ENCODE results near the gene ARL2BP. TPM values are rescaled to one million over a fixed set of nuclear protein-coding genes. Genes with fewer than 3 reads are reported as not detected.
A peak's percentile ranks its signal among the peaks of the same experiment; 100 is the strongest.

The ARL2BP gene
- total and polyA plus RNA-seq, 2 donors: 58.3 to 84.5 TPM

GRCh38 chr16:57225978-57226377, 19.1 kb upstream of the ARL2BP start:
- DNase-seq (ENCODE audit: extremely low spot score): no peak
- Histone ChIP-seq H3K4me3 (ENCODE audit: low read depth, low read length) (no peak overlapping the region), H3K36me3 (ENCODE audit: insufficient read depth) (peaks cover 6% of the 10 kb centered on the region), H3K27ac (ENCODE audit: low read depth) (no peak overlapping the region), H3K4me1 (ENCODE audit: insufficient read depth) (no peaks in the 10 kb centered on the region)
- 96% methylated on average over 7 of the region's 7 CpGs for WGBS

DNA sequence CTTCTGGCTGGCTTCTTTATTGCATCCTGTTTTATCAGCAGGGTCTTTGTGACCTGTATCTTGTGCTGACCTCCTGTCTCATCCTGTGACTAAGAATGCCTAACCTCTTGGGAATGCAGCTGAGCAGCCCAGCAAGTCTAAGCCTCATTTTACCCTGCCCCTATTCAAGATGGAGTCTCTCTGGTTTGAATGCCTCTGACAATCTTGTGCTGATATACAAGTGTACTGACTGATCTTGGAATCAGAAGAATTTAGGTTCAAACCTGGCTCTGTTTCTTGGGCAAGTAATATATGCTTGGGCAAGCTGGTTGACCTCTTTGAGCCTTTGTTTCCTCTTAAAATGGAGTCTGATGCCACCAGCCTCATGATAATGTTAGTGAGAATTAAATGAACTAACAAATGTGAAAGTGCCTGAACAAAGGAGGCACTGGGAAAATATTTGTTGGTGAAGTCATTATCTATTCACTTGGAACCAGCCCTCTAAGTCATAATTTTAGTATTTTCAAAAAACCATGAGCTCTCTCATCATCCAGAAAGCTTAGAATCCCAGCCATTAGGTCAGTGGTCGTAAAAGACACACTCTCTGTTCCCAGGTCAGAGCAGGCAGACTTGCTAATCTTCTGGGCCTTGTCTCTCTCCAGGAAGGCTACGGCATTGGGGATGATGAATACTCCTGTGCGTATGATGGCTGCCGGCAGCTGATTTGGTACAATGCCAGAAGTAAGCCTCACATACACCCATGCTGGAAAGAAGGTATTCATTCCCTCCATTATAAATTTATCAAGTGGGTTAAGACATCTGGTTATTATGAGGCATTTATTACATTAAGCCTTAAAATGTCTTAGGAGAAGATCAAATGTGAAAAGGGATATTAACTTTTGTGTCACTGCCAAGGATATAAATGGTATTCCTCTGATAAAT, 18.1 kb upstream of the ARL2BP start:
- no peak overlapping the region for H3K27ac ChIP-seq (ENCODE audit: low read depth)
- no peak for DNase-seq (ENCODE audit: extremely low spot score)
- no peaks in the 10 kb centered on the region for H3K4me1 ChIP-seq (ENCODE audit: insufficient read depth)
- peaks cover 6% of the 10 kb centered on the region for H3K36me3 ChIP-seq (ENCODE audit: insufficient read depth)
- H3K4me3 ChIP-seq (ENCODE audit: low read depth, low read length): no peak overlapping the region
- WGBS: 68% methylated on average over 4 of the region's 4 CpGs

DNA sequence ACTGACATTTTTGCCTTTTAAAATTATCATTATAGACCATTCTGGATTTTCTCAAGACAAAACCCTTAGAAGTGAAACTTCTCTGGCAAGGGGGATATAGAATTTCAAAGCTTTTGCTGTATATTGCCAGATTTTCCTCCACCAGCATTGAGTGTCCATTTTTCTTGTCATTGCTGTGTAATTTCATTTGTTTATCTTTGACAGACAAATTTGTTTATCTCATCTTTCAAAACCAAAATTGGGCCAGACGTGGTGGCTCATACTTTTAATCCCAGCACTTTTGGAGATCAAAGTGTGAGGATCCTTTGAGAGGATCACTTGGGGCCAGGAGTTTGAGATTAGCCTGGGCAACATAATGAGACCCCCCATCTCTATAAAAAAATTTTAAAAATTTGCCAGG, 16.0 kb upstream of the ARL2BP start:
- WGBS: 53% methylated on average over 1 of the region's 1 CpG
- peaks cover 6% of the 10 kb centered on the region for H3K36me3 ChIP-seq (ENCODE audit: insufficient read depth)
- H3K4me3 ChIP-seq (ENCODE audit: low read depth, low read length): no peak overlapping the region
- no peak for DNase-seq (ENCODE audit: extremely low spot score)
- no peaks in the 10 kb centered on the region for H3K4me1 ChIP-seq (ENCODE audit: insufficient read depth)
- H3K27ac ChIP-seq (ENCODE audit: low read depth): no peak overlapping the region

GRCh38 chr16:57231821-57232350, 13.2 kb upstream of the ARL2BP start:
- Histone ChIP-seq H3K4me3 (ENCODE audit: low read depth, low read length) (no peak overlapping the region), H3K36me3 (ENCODE audit: insufficient read depth) (peaks cover 6% of the 10 kb centered on the region), H3K4me1 (ENCODE audit: insufficient read depth) (no peaks in the 10 kb centered on the region), H3K27ac (ENCODE audit: low read depth) (no peak overlapping the region)
- peak; percentile 31 for DNase-seq (ENCODE audit: extremely low spot score)
- WGBS: 82% methylated on average over 3 of the region's 3 CpGs

DNA sequence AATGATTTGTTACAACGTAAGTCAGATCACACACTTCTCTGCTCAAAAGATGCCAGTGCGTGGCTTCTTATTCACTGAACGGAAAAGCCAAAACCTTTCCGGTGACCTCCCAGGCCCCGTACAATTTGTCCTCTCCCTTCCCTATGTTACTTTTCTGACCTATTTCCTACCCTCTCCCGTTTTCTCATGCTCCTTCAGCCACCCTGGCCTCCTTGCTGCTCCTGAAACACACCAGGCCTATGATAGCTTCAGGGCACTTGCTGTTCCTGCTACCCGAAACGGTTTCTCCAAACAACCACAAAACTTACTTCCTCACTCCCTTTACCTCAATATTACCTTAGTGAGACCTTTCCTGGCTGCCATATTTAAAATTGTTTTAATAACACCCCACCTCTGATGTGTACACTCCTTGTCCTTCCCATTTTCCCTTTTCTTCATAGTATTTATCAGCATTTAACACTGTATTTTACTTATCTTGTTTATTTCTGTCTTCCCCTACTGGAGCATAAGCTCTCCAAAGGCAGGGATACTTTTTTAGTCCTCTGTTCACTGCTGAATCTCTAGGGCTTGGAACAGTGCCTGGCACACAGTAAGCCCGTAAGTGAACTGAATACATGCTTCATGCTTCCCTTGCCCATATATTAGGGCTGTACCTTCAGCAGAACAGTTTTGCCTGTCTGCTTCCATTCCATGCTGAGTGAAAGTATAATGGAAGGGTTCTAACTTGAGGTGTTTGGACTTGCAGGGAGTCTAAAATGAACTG, 10.9 kb upstream of the ARL2BP start:
- H3K36me3 ChIP-seq (ENCODE audit: insufficient read depth): peaks cover 4% of the 10 kb centered on the region
- no peak overlapping the region for H3K4me3 ChIP-seq (ENCODE audit: low read depth, low read length)
- no peaks in the 10 kb centered on the region for H3K4me1 ChIP-seq (ENCODE audit: insufficient read depth)
- DNase-seq (ENCODE audit: extremely low spot score): no peak
- H3K27ac ChIP-seq (ENCODE audit: low read depth): no peak overlapping the region
- WGBS: 91% methylated on average over 9 of the region's 9 CpGs

DNA sequence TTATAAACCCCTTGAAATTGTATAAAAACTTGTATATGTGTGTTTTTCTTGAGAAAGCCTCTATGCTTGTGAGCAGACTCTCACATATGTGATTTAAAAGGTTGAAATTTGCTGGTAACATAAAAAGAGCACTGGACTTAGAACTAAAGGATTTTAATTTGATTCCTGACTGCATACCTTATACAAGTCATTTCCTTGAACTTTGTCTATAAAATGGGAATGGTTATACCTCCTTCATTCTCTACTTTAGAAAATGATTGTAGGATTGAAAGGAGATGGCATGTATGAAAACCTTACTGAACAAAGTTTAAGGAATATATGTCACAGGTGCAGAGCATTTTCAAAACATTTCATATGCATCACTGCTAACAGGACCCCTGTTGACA, 10.4 kb upstream of the ARL2BP start:
- no peak for DNase-seq (ENCODE audit: extremely low spot score)
- no peaks in the 10 kb centered on the region for H3K4me1 ChIP-seq (ENCODE audit: insufficient read depth)
- no peak overlapping the region for H3K4me3 ChIP-seq (ENCODE audit: low read depth, low read length)
- no peak overlapping the region for H3K27ac ChIP-seq (ENCODE audit: low read depth)
- H3K36me3 ChIP-seq (ENCODE audit: insufficient read depth): peaks cover 2% of the 10 kb centered on the region

- no peak overlapping the region for H3K4me3 ChIP-seq (ENCODE audit: low read depth, low read length)
- no peaks in the 10 kb centered on the region for H3K4me1 ChIP-seq (ENCODE audit: insufficient read depth)
- H3K27ac ChIP-seq (ENCODE audit: low read depth): no peak overlapping the region
- H3K36me3 ChIP-seq (ENCODE audit: insufficient read depth): peaks cover 2% of the 10 kb centered on the region
- WGBS: 78% methylated on average over 8 of the region's 8 CpGs
- DNase-seq (ENCODE audit: extremely low spot score): peak; percentile 28
These were observed 9.7 kb upstream of the ARL2BP start for GRCh38 chr16:57235128-57236021.

DNA sequence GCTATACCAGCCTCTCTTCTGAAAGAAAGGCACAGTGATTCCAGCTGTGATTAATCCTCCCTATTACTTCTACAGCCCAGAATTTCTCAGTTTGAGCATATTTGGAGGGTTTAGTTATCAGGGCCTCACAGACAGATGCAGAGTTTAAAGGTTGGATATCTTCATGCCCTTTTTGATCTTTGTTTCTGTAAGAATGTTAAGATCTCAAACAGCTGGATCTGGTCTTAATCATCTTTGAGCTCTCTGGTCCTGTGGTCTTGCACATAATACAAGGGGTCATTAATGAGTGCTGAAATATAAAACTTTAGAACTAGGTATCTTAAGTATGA, 9.1 kb upstream of the ARL2BP start:
- no peak for DNase-seq (ENCODE audit: extremely low spot score)
- Histone ChIP-seq H3K27ac (ENCODE audit: low read depth) (no peak overlapping the region), H3K36me3 (ENCODE audit: insufficient read depth) (peaks cover 2% of the 10 kb centered on the region), H3K4me1 (ENCODE audit: insufficient read depth) (no peaks in the 10 kb centered on the region), H3K4me3 (ENCODE audit: low read depth, low read length) (no peak overlapping the region)

DNA sequence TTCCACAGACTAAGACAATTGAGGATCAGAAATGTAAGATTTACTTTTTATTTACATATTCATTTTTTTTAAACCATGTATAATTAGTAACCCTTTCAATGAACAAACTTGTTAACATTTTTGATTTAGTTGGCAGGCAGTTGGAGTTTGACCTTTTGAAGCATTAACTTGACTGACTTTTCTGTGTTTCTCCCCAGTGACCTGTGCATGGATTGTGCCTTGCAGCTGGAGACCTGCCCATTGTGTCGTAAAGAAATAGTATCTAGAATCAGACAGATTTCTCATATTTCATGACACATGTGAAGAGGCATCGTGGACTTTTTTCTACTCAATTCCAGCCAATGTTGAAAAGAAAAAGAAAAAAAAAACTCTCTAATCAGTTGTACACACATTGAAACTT, 6.4 kb upstream of the ARL2BP start:
- no peak for DNase-seq (ENCODE audit: extremely low spot score)
- Histone ChIP-seq H3K4me3 (ENCODE audit: low read depth, low read length) (no peak overlapping the region), H3K36me3 (ENCODE audit: insufficient read depth) (peaks cover 2% of the 10 kb centered on the region), H3K4me1 (ENCODE audit: insufficient read depth) (no peaks in the 10 kb centered on the region), H3K27ac (ENCODE audit: low read depth) (no peak overlapping the region)
- WGBS: 74% methylated on average over 2 of the region's 2 CpGs

- Histone ChIP-seq H3K4me3 (ENCODE audit: low read depth, low read length) (no peak overlapping the region), H3K36me3 (ENCODE audit: insufficient read depth) (peaks cover 2% of the 10 kb centered on the region), H3K4me1 (ENCODE audit: insufficient read depth) (no peaks in the 10 kb centered on the region), H3K27ac (ENCODE audit: low read depth) (no peak overlapping the region)
- 76% methylated on average over 2 of the region's 2 CpGs for whole genome bisulfite sequencing
- no peak for DNase-seq (ENCODE audit: extremely low spot score)
These were observed 6.0 kb upstream of the ARL2BP start for GRCh38 chr16:57239107-57239506.

GRCh38 chr16:57240851-57241250, 4.2 kb upstream of the ARL2BP start:
- 93% methylated on average over 2 of the region's 2 CpGs for WGBS
- no peak for DNase-seq (ENCODE audit: extremely low spot score)
- no peak overlapping the region for H3K27ac ChIP-seq (ENCODE audit: low read depth)

DNA sequence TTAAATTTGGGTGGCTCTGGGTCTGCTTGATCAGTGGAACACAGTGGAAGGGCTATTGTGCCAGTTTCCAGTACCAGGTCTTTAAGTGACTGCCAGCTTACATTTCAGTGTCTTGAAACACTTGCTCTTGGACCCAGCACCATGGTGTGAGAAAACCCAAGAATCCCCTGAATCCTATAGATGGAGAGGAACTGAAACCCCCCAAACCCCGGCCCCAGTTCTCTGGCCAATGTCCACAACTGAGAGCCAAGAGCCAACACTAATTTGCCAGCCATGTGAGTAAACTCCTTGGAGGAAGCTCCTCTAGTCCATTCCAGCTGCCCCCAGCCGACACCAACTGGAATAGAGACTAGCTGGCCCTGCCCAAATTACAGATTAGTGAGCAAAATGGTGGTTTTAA, 2.4 kb upstream of the ARL2BP start:
- no peak overlapping the region for H3K4me3 ChIP-seq (ENCODE audit: low read depth, low read length)
- 85% methylated on average over 2 of the region's 2 CpGs for WGBS
- peaks cover 4% of the 10 kb centered on the region for H3K36me3 ChIP-seq (ENCODE audit: insufficient read depth)
- H3K27ac ChIP-seq (ENCODE audit: low read depth): no peak overlapping the region
- no peak for DNase-seq (ENCODE audit: extremely low spot score)
- no peaks in the 10 kb centered on the region for H3K4me1 ChIP-seq (ENCODE audit: insufficient read depth)

More at GRCh38 chr16:57240851-57241250, 4.2 kb upstream of the ARL2BP start:
- no peak overlapping the region for H3K4me3 ChIP-seq (ENCODE audit: low read depth, low read length)
- peaks cover 2% of the 10 kb centered on the region for H3K36me3 ChIP-seq (ENCODE audit: insufficient read depth)
- H3K4me1 ChIP-seq (ENCODE audit: insufficient read depth): no peaks in the 10 kb centered on the region

DNA sequence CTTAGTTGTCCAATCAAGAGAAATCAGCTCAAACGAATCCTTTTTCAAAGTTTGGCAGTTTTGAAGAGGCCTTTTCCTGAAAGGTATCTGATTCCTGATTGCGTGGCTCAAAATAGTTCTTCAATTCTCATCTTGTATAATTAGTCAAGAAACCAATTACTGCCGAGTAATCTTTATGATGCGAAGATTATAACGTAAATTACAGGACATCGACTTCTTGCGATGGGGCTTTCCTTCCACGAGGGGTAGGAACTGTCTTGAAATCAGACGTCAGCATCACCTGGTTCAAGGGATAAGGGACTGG, 644 bp upstream of the ARL2BP start:
- Histone ChIP-seq H3K36me3 (ENCODE audit: insufficient read depth) (peaks cover 4% of the 10 kb centered on the region), H3K4me1 (ENCODE audit: insufficient read depth) (no peaks in the 10 kb centered on the region), H3K4me3 (ENCODE audit: low read depth, low read length) (peak overlapping the region; percentile 39), H3K27ac (ENCODE audit: low read depth) (peak overlapping the region; percentile 66)
- WGBS: 9% methylated on average over 9 of the region's 9 CpGs
- no peak for DNase-seq (ENCODE audit: extremely low spot score)
